Esophagus squamous epithelium (tissue), 5 donors: ENCODE data around the gene PPP2R5E. TPM values are rescaled to one million over a fixed set of nuclear protein-coding genes. Genes with fewer than 3 reads are reported as not detected.

Source experiments
- DNase-seq: peaks from one replicate; lab custom pipeline; 2025; lab: John Stamatoyannopoulos, UW
- H3K27ac ChIP-seq, 4 donors: fragments of 200-600 bp; sonication (generic); one replicate each; pipeline ENCODE4 v1.5.1; 2016 to 2019; ENCODE audit warnings: mild to moderate bottlenecking in 1 of 4
- H3K27me3 ChIP-seq, 4 donors: fragments of 200-600 bp; sonication (generic); 1 replicate in 3 of 4; 2 replicates in 1 of 4; pipeline versions ENCODE4 v1.5.1 to v1.6.0; 2017 to 2021; ENCODE audit warnings: antibody characterized with exemption in 1 of 4
- H3K36me3 ChIP-seq, 3 donors: fragments of 200-600 bp; sonication (generic); one replicate each; pipeline ENCODE4 v1.5.1; 2016 to 2019
- H3K4me1 ChIP-seq, 3 donors: fragments of 200-600 bp; sonication (generic); one replicate each; pipeline ENCODE4 v1.5.1; 2017 to 2019
- H3K4me3 ChIP-seq, 4 donors: fragments of 200-600 bp; sonication (generic); 1 replicate in 3 of 4; 2 replicates in 1 of 4; pipeline ENCODE4 v1.5.1; 2016 to 2019; ENCODE audit warnings: mild to moderate bottlenecking in 2 of 4, moderate library complexity in 1 of 4
- H3K9me3 ChIP-seq, 3 donors: fragments of 200-600 bp; sonication (generic); one replicate each; pipeline ENCODE4 v1.5.1; 2016 to 2019
- CTCF ChIP-seq, 6 experiments: fragments of 450-650 bp in 4 of 6; fragments of 200-600 bp in 2 of 6; sonication (generic) in 2 of 6; IDR thresholded peaks; one replicate each; pipeline ENCODE4 v1.5.1; 2016 to 2019; ENCODE audit warnings: antibody characterized with exemption in 6 of 6, mild to moderate bottlenecking in 4 of 6, moderate library complexity in 4 of 6
- POLR2A ChIP-seq, 4 donors: fragments of 450-650 bp; IDR thresholded peaks; one replicate each; pipeline ENCODE4 v1.6.1; 2017; ENCODE audit warnings: antibody characterized with exemption in 4 of 4, mild to moderate bottlenecking in 4 of 4, moderate library complexity in 3 of 4
- WGBS, 2 donors: methylation state at CpG; one replicate each; pipeline ENCODE4 v1.1.5; 2018; 5-methylcytosine and 5-hydroxymethylcytosine counted together
- intact Hi-C: fragments of 100-400 bp; cut with DNase I; formaldehyde crosslinking; loops from one replicate; pipeline ENCODE4 v1.15.0; 2022
- total RNA-seq, 4 donors: library from RNA; depleted of rRNA; stranded (reverse); fragments of >200 nt; gene quantifications; one replicate each; pipeline ENCODE4 v1.1.0, GENCODE V29; 2016
- donor health status: DM: yes; HTN: yes; CAD: no.

The PPP2R5E gene
- total RNA-seq, 4 donors from 2014 or later, result 18.9 to 31.2 (median 26.0) TPM

GRCh38 chr14:63361790-63362189 is 181.4 kb downstream of the PPP2R5E start:
- TF ChIP-seq POLR2A (IDR thresholded peaks at IDR 0.05) (no peak), CTCF (IDR thresholded peaks at IDR 0.05) (no peak)
- intact Hi-C loops, result no loop called here
- Histone ChIP-seq H3K4me3 (no peak overlapping the region), H3K4me1 (no peaks in the 10 kb centered on the region), H3K27ac (no peak overlapping the region), H3K9me3 (no peaks in the 10 kb centered on the region), H3K36me3 (no peaks in the 10 kb centered on the region), H3K27me3 (no peaks in the 10 kb centered on the region)
- 70 to 74% methylated on average over 2 to 4 of the region's 4 CpGs for WGBS, 2 donors
- DNase-seq, result no peak

- WGBS, 2 donors, result 91 to 96% methylated on average over 5 to 6 of the region's 7 CpGs
- H3K27me3 ChIP-seq, result no peaks in the 10 kb centered on the region
- H3K4me3 ChIP-seq, result no peak overlapping the region
- H3K9me3 ChIP-seq, result no peaks in the 10 kb centered on the region
- no peak for DNase-seq
- H3K4me1 ChIP-seq, result no peaks in the 10 kb centered on the region
- no peaks in the 10 kb centered on the region for H3K36me3 ChIP-seq
- TF ChIP-seq POLR2A (IDR thresholded peaks at IDR 0.05), result no peak
- no peak for TF ChIP-seq CTCF (IDR thresholded peaks at IDR 0.05)
- intact Hi-C loops, result no loop called here
- no peak overlapping the region for H3K27ac ChIP-seq
Observed at GRCh38 chr14:63357841-63358240, 185.3 kb downstream of the PPP2R5E start.

GRCh38 chr14:63345826-63346225 is 197.4 kb downstream of the PPP2R5E start:
- intact Hi-C loops, result no loop called here
- WGBS, 2 donors, result 59 to 60% methylated on average over 3 of the region's 3 CpGs
- no peak overlapping the region for H3K4me3 ChIP-seq
- no peaks in the 10 kb centered on the region for H3K9me3 ChIP-seq
- peaks cover 0 to 3% (median 0%) of the 10 kb centered on the region in 4 donors for H3K27me3 ChIP-seq
- no peak for DNase-seq
- no peaks in the 10 kb centered on the region for H3K36me3 ChIP-seq
- TF ChIP-seq CTCF (IDR thresholded peaks at IDR 0.05), result no peak
- TF ChIP-seq POLR2A (IDR thresholded peaks at IDR 0.05), result no peak
- H3K27ac ChIP-seq, result no peak overlapping the region
- H3K4me1 ChIP-seq, result no peaks in the 10 kb centered on the region

GRCh38 chr14:63344336-63344735 is 198.8 kb downstream of the PPP2R5E start:
- Histone ChIP-seq H3K36me3 (no peaks in the 10 kb centered on the region), H3K9me3 (no peaks in the 10 kb centered on the region), H3K27ac (no peak overlapping the region), H3K4me1 (no peaks in the 10 kb centered on the region), H3K27me3 (peaks cover 0 to 3% (median 0%) of the 10 kb centered on the region in 4 donors), H3K4me3 (no peak overlapping the region)
- no peak for TF ChIP-seq CTCF (IDR thresholded peaks at IDR 0.05)
- TF ChIP-seq POLR2A (IDR thresholded peaks at IDR 0.05), result no peak
- intact Hi-C loops, result no loop called here
- no peak for DNase-seq
- 61 to 75% methylated on average over 4 of the region's 4 CpGs for WGBS, 2 donors

GRCh38 chr14:63343878-63344277 is 199.3 kb downstream of the PPP2R5E start:
- Histone ChIP-seq H3K9me3 (no peaks in the 10 kb centered on the region), H3K27me3 (peaks cover 0 to 3% (median 0%) of the 10 kb centered on the region in 4 donors), H3K4me3 (no peak overlapping the region), H3K36me3 (no peaks in the 10 kb centered on the region), H3K27ac (no peak overlapping the region), H3K4me1 (no peaks in the 10 kb centered on the region)
- 70 to 79% methylated on average over 1 of the region's 1 CpG for WGBS, 2 donors
- intact Hi-C loops, result no loop called here
- no peak for TF ChIP-seq POLR2A (IDR thresholded peaks at IDR 0.05)
- no peak for TF ChIP-seq CTCF (IDR thresholded peaks at IDR 0.05)
- DNase-seq, result no peak
